CD14-positive monocyte (primary cell): ENCODE data around the gene RPS25. TPM values are rescaled to one million over a fixed set of nuclear protein-coding genes. Genes with fewer than 3 reads are reported as not detected.

Experiments
- DNase-seq, 3 donors: peaks; one replicate each; pipeline ENCODE4 v3.0.0-alpha.2; 2011 to 2022
- H2AFZ ChIP-seq: 2 replicates; pipeline ENCODE4 v1.6.0; 2012; ENCODE audit warnings: mild to moderate bottlenecking, low read depth, low read length, inconsistent platforms; ENCODE audit not compliant: insufficient read depth, poor library complexity, severe bottlenecking
- H3K27ac ChIP-seq, 2 donors: 1 replicate in 1 of 2; 2 replicates in 1 of 2; pipeline ENCODE4 v1.5.1; 2012 to 2013; ENCODE audit warnings: low read length in 2 of 2, control low read depth in 1 of 2, inconsistent platforms in 1 of 2, low read depth in 1 of 2, mild to moderate bottlenecking in 1 of 2
- H3K27me3 ChIP-seq, 2 donors: one replicate each; pipeline versions ENCODE4 v1.6.0 to v1.6.1; 2011 to 2013; ENCODE audit warnings: low read length in 2 of 2; ENCODE audit not compliant: control insufficient read depth in 2 of 2, insufficient read depth in 2 of 2
- H3K36me3 ChIP-seq, 2 donors: replicated peaks in 1 of 2; 1 replicate in 1 of 2; 2 replicates in 1 of 2; pipeline versions ENCODE4 v1.5.1 to v1.6.1; 2012 to 2013; ENCODE audit warnings: low read length in 2 of 2, control low read depth in 1 of 2, inconsistent platforms in 1 of 2, mild to moderate bottlenecking in 1 of 2; ENCODE audit not compliant: insufficient read depth in 2 of 2, control insufficient read depth in 1 of 2
- H3K4me1 ChIP-seq, 2 donors: 1 replicate in 1 of 2; 2 replicates in 1 of 2; pipeline versions ENCODE4 v1.5.1 to v1.6.1; 2012 to 2013; ENCODE audit warnings: low read length in 2 of 2, control low read depth in 1 of 2, inconsistent platforms in 1 of 2, mild to moderate bottlenecking in 1 of 2, moderate library complexity in 1 of 2; ENCODE audit not compliant: insufficient read depth in 2 of 2, control insufficient read depth in 1 of 2
- H3K4me2 ChIP-seq: replicated peaks from 2 replicates; pipeline ENCODE3; 2012; ENCODE audit warnings: low read length, moderate library complexity, mild to moderate bottlenecking; ENCODE audit not compliant: poor library complexity, severe bottlenecking; ENCODE audit errors: extremely low read depth
- H3K4me3 ChIP-seq, 3 experiments: fragments of 200-600 bp in 1 of 3; sonication (generic) in 1 of 3; replicated peaks in 1 of 3; 1 replicate in 2 of 3; 2 replicates in 1 of 3; pipeline ENCODE4 v1.5.1; 2011 to 2013; ENCODE audit warnings: low read length in 3 of 3, mild to moderate bottlenecking in 3 of 3, control low read depth in 2 of 3, low read depth in 2 of 3, inconsistent platforms in 1 of 3, moderate library complexity in 1 of 3
- H3K79me2 ChIP-seq: 2 replicates; pipeline ENCODE4 v1.6.0; 2012; ENCODE audit warnings: mild to moderate bottlenecking, control low read depth, inconsistent platforms, low read length, moderate library complexity; ENCODE audit not compliant: insufficient read depth
- H3K9ac ChIP-seq: 2 replicates; pipeline ENCODE4 v1.6.0; 2017; ENCODE audit warnings: low read length, mild to moderate bottlenecking; ENCODE audit not compliant: insufficient read depth, poor library complexity, severe bottlenecking
- H3K9me3 ChIP-seq, 2 donors: replicated peaks in 1 of 2; 1 replicate in 1 of 2; 2 replicates in 1 of 2; pipeline versions ENCODE4 v1.5.1 to v1.6.1; 2012 to 2013; ENCODE audit warnings: low read length in 2 of 2, control low read depth in 1 of 2; ENCODE audit not compliant: control insufficient read depth in 1 of 2, insufficient read depth in 1 of 2
- H4K20me1 ChIP-seq: 2 replicates; pipeline ENCODE4 v1.6.0; 2012; ENCODE audit warnings: mild to moderate bottlenecking, low read length, control low read depth, moderate library complexity; ENCODE audit not compliant: insufficient read depth
- H3K27ac Mint-ChIP-seq, 7 donors: one replicate each; pipeline ENCODE4 v1.8.0; 2020; ENCODE audit warnings: mild to moderate bottlenecking in 7 of 7, mixed read lengths in 7 of 7, moderate library complexity in 6 of 7, inconsistent platforms in 2 of 7
- H3K27me3 Mint-ChIP-seq, 3 donors: one replicate each; pipeline ENCODE4 v1.8.0; 2021 to 2022; ENCODE audit warnings: low read depth in 3 of 3, mild to moderate bottlenecking in 3 of 3, mixed read lengths in 3 of 3, moderate library complexity in 3 of 3, inconsistent platforms in 1 of 3
- H3K36me3 Mint-ChIP-seq, 2 donors: one replicate each; pipeline ENCODE4 v1.8.0; 2020; ENCODE audit warnings: mixed read lengths in 2 of 2, inconsistent platforms in 1 of 2, mild to moderate bottlenecking in 1 of 2
- H3K4me1 Mint-ChIP-seq: one replicate; pipeline ENCODE4 v1.8.0; 2020; ENCODE audit warnings: mild to moderate bottlenecking, mixed read lengths
- H3K4me3 Mint-ChIP-seq, 2 donors: one replicate each; pipeline ENCODE4 v1.8.0; 2020; ENCODE audit warnings: mild to moderate bottlenecking in 2 of 2, mixed read lengths in 2 of 2, moderate library complexity in 1 of 2
- H3K9me3 Mint-ChIP-seq, 7 donors: one replicate each; pipeline ENCODE4 v1.8.0; 2020 to 2022; ENCODE audit warnings: mixed read lengths in 7 of 7, mild to moderate bottlenecking in 6 of 7, moderate library complexity in 6 of 7, inconsistent platforms in 2 of 7
- WGBS: methylation state at CpG from one replicate; pipeline ENCODE4 v1.1.5; 2013; ENCODE audit warnings: missing lambda C conversion rate; ENCODE audit not compliant: insufficient coverage; 5-methylcytosine and 5-hydroxymethylcytosine counted together
- intact Hi-C, 2 donors: fragments of 100-400 bp; cut with micrococcal nuclease; formaldehyde crosslinking; loops; one replicate each; pipeline versions ENCODE4 v1.15.0 to v1.15.1; 2023
- polyA plus RNA-seq, 3 donors: library from polyadenylated mRNA; depleted of rRNA in 1 of 3; unstranded in 2 of 3; stranded (reverse) in 1 of 3; fragments of 300-500 nt in 2 of 3; fragments of >200 nt in 1 of 3; fragmentation: Illumina TruSeq in 2 of 3; gene quantifications; 1 replicate in 2 of 3; 2 replicates in 1 of 3; pipeline ENCODE4 v1.2.3, GENCODE V29; 2012 to 2021
- TF ChIP-seq, protein P1 (sequence below): fragments of 200-600 bp; IDR thresholded peaks from one replicate; pipeline ENCODE4 v1.8.0; 2022; ENCODE audit warnings: antibody characterized with exemption, mild to moderate bottlenecking

Gene RPS25
- polyA plus RNA-seq, 3 donors, result 1,137 to 1,336 (median 1,264) TPM

DNA sequence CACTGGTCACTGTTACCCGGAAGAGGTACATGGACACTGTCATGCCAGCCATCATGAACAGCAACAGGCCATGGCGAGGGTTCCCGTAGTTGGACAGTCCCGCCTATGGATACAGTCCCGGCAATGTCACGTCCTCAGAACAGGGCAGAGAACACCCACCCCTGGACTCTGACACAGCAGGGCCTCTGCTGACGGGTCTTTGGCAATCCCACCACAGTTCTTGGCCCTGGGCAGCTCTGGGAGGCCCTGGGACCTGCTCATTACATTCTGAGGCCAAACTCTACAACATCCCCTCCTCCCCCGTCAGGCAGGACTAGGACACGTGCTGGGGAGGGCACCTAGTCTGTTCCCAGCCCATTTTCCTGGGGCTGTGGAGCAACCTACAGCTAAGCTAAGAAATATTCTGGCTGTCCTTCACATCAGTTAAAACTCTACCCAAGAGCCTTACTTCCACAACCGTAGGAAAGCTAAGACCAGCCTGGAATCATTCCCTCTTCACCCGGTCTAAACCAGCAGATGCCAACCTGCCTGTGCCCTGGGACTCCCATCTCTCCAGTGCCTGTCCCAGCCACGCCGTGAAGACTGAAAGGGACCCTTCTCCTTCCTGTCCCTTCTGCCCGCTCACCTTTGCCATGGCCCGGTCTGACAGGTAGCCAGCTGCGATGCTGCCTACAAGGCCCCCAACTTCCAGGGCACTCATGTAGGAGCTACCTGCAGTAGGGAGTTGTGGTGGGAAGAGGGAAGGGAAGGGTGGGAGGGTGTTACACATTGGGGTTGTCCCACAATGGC lies 8.0 kb upstream of the RPS25 start:
- Mint-ChIP-seq H3K27me3 (peaks cover 0 to 1% (median 0%) of the 10 kb centered on the region in 3 donors), H3K36me3 (peaks cover 49 to 55% of the 10 kb centered on the region in 2 donors), H3K27ac (peak overlapping the region in 4 of 7 donors; percentile 18 to 65 (median 28)), H3K9me3 (no peaks in the 10 kb centered on the region), H3K4me1 (peaks cover 16% of the 10 kb centered on the region), H3K4me3 (no peak overlapping the region)
- Histone ChIP-seq H3K4me1 (peaks cover 8 to 15% of the 10 kb centered on the region in 2 donors), H3K79me2 (peaks cover 15% of the 10 kb centered on the region), H2AFZ (no peak overlapping the region), H3K9ac (no peak overlapping the region), H3K9me3 (no peaks in the 10 kb centered on the region), H3K4me2 (no peak overlapping the region), H3K27ac (peak overlapping the region in 1 of 2 donors; percentile 31), H4K20me1 (no peaks in the 10 kb centered on the region), H3K27me3 (no peaks in the 10 kb centered on the region), H3K36me3 (peaks cover 41 to 54% of the 10 kb centered on the region in 2 donors), H3K4me3 (no peak overlapping the region)
- WGBS, result 92% methylated on average over 11 of the region's 16 CpGs
- TF ChIP-seq, protein P1, sequence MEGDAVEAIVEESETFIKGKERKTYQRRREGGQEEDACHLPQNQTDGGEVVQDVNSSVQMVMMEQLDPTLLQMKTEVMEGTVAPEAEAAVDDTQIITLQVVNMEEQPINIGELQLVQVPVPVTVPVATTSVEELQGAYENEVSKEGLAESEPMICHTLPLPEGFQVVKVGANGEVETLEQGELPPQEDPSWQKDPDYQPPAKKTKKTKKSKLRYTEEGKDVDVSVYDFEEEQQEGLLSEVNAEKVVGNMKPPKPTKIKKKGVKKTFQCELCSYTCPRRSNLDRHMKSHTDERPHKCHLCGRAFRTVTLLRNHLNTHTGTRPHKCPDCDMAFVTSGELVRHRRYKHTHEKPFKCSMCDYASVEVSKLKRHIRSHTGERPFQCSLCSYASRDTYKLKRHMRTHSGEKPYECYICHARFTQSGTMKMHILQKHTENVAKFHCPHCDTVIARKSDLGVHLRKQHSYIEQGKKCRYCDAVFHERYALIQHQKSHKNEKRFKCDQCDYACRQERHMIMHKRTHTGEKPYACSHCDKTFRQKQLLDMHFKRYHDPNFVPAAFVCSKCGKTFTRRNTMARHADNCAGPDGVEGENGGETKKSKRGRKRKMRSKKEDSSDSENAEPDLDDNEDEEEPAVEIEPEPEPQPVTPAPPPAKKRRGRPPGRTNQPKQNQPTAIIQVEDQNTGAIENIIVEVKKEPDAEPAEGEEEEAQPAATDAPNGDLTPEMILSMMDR, result no peak
- intact Hi-C loops, result no loop called here
- DNase-seq, result no peak

DNA sequence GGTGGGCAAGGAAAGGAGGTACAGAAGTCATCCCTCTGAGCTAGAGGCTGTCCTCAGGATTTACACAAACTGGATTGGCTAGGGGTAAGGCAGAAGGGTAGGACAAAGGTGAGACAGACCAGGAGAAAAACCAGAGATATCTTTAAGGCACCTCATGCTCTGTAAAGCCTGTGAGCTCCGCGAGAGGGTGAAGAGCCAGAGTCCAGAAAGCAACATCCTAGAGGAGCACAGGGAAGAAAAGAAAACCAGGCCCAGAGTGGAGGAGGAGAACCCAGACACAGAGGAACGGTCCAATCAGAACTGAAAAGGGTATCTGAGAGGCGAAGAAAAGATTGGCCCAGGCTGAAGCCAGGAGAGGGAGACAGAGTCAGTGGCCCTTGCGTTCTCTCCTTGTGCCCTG lies 7.4 kb upstream of the RPS25 start:
- peaks cover 49 to 61% of the 10 kb centered on the region in 2 donors for H3K36me3 Mint-ChIP-seq
- H3K4me1 Mint-ChIP-seq, result peaks cover 16% of the 10 kb centered on the region
- no peak overlapping the region for H3K4me3 ChIP-seq
- H3K27me3 ChIP-seq, result no peaks in the 10 kb centered on the region
- peak overlapping the region in 3 of 7 donors; percentile 1 to 65 (median 51) for H3K27ac Mint-ChIP-seq
- H3K36me3 ChIP-seq, result peaks cover 43 to 60% of the 10 kb centered on the region in 2 donors
- H3K4me3 Mint-ChIP-seq, result no peak overlapping the region
- H3K9me3 Mint-ChIP-seq, result no peaks in the 10 kb centered on the region
- peaks cover 21% of the 10 kb centered on the region for H3K79me2 ChIP-seq
- no peak overlapping the region for H3K9ac ChIP-seq
- TF ChIP-seq, protein P1, result no peak
- no peaks in the 10 kb centered on the region for H3K9me3 ChIP-seq
- no peak overlapping the region for H2AFZ ChIP-seq
- no peak for DNase-seq
- H3K27me3 Mint-ChIP-seq, result peaks cover 0 to 1% (median 0%) of the 10 kb centered on the region in 3 donors
- H4K20me1 ChIP-seq, result no peaks in the 10 kb centered on the region
- WGBS, result 100% methylated on average over 5 of the region's 5 CpGs
- no peak overlapping the region for H3K4me2 ChIP-seq
- peaks cover 8 to 16% of the 10 kb centered on the region in 2 donors for H3K4me1 ChIP-seq
- intact Hi-C loops, result no loop called here
- peak overlapping the region in 1 of 2 donors; percentile 31 for H3K27ac ChIP-seq
